Endothelial cell of umbilical vein (primary cell): ENCODE results near the gene ACKR3. TPM values are rescaled to one million over a fixed set of nuclear protein-coding genes. Genes with fewer than 3 reads are reported as not detected.

Experiments
- BruUV-seq: library from RNA; stranded (reverse); fragments of 400-500 nt; replicated peaks from 2 replicates; lab custom pipeline; 2021; lab: Mats Ljungman, UMichigan
- CTCF ChIA-PET: fragments of 300-600, 350-600 bp; sonication (Branson Sonifier 250); formaldehyde crosslinking; loops from one replicate; lab custom pipeline; 2021; ENCODE audit warnings: antibody characterized with exemption, inconsistent platforms; lab: Charles Lee
- POLR2A ChIA-PET: fragments of 300-600, 350-600 bp; sonication (Branson Sonifier 250); formaldehyde crosslinking; loops from one replicate; lab custom pipeline; 2021; ENCODE audit warnings: antibody characterized with exemption, inconsistent platforms; lab: Charles Lee
- DNase-seq: peaks from one replicate; pipeline ENCODE4 v3.0.0-alpha.2; 2011; ENCODE audit warnings: low read depth, low spot score
- FAIRE-seq: peaks from 2 replicates; lab custom pipeline; 2011; peaks lifted over from hg19 to GRCh38; lab: Jason Lieb, UNC
- H2AFZ ChIP-seq: 2 replicates; pipeline ENCODE4 v1.6.0; 2012; ENCODE audit warnings: low read depth, low read length, control low read depth, inconsistent platforms
- H3K27ac ChIP-seq: 2 replicates; pipeline ENCODE4 v1.5.1; 2011; ENCODE audit warnings: low read depth, mild to moderate bottlenecking, control low read depth, low read length, moderate library complexity; ENCODE audit not compliant: insufficient read depth
- H3K27me3 ChIP-seq, 2 experiments: 2 replicates each; pipeline versions ENCODE4 v1.6.0 to v1.6.1; 2011; ENCODE audit warnings: low read length in 2 of 2, mixed read lengths in 1 of 2; ENCODE audit not compliant: control insufficient read depth in 2 of 2, insufficient read depth in 2 of 2
- H3K36me3 ChIP-seq, 2 experiments: 2 replicates in 1 of 2; 3 replicates in 1 of 2; pipeline ENCODE4 v1.5.1; 2011; ENCODE audit warnings: low read length in 2 of 2, mild to moderate bottlenecking in 1 of 2, moderate library complexity in 1 of 2; ENCODE audit not compliant: control insufficient read depth in 2 of 2, insufficient read depth in 2 of 2; ENCODE audit errors: extremely low read depth in 1 of 2
- H3K4me1 ChIP-seq: 3 replicates; pipeline ENCODE4 v1.5.1; 2011; ENCODE audit warnings: mild to moderate bottlenecking, low read length; ENCODE audit not compliant: control insufficient read depth, insufficient read depth; ENCODE audit errors: extremely low read depth
- H3K4me2 ChIP-seq: 2 replicates; pipeline ENCODE4 v1.6.1; 2011; ENCODE audit warnings: low read length, control low read depth, mixed read lengths; ENCODE audit not compliant: insufficient read depth
- H3K4me3 ChIP-seq, 3 experiments: fragments of 200-600 bp in 1 of 3; sonication (generic), shearing (Covaris generic) in 1 of 3; replicated peaks in 1 of 3; 2 replicates each; pipeline ENCODE4 v1.5.1; 2011 to 2016; ENCODE audit warnings: control low read depth in 3 of 3, low read length in 3 of 3, mild to moderate bottlenecking in 2 of 3, inconsistent platforms in 1 of 3, low read depth in 1 of 3, moderate library complexity in 1 of 3; ENCODE audit not compliant: insufficient read depth in 1 of 3
- H3K79me2 ChIP-seq: 2 replicates; pipeline ENCODE4 v1.6.0; 2012; ENCODE audit warnings: low read length, inconsistent platforms; ENCODE audit not compliant: control insufficient read depth, insufficient read depth
- H3K9ac ChIP-seq: replicated peaks from 2 replicates; pipeline ENCODE3; 2011; ENCODE audit warnings: low read length, control low read depth; ENCODE audit not compliant: insufficient read depth; ENCODE audit errors: extremely low read depth
- H3K9me1 ChIP-seq: replicated peaks from 3 replicates; pipeline ENCODE4 v1.6.0; 2011; ENCODE audit warnings: mild to moderate bottlenecking, low read length; ENCODE audit not compliant: control insufficient read depth, insufficient read depth; ENCODE audit errors: extremely low read depth
- H3K9me3 ChIP-seq: replicated peaks from 2 replicates; pipeline ENCODE4 v1.5.1; 2012; ENCODE audit warnings: low read length, inconsistent platforms; ENCODE audit not compliant: control insufficient read depth, insufficient read depth
- H4K20me1 ChIP-seq: replicated peaks from 2 replicates; pipeline ENCODE3; 2011; ENCODE audit warnings: mild to moderate bottlenecking, low read length; ENCODE audit not compliant: control insufficient read depth, insufficient read depth; ENCODE audit errors: extremely low read depth
- EZH2 ChIP-seq: IDR thresholded peaks from 2 replicates; pipeline ENCODE4 v1.6.1; 2012; ENCODE audit warnings: borderline replicate concordance, low read depth, mild to moderate bottlenecking, moderate library complexity, low read length, inconsistent platforms; ENCODE audit not compliant: severe bottlenecking
- FOS ChIP-seq: IDR thresholded peaks from 2 replicates; pipeline ENCODE4 v1.6.1; 2011; ENCODE audit warnings: mild to moderate bottlenecking, low read length, moderate library complexity, borderline replicate concordance; ENCODE audit not compliant: insufficient read depth
- GATA2 ChIP-seq: IDR thresholded peaks from 2 replicates; pipeline ENCODE4 v1.7.0; 2011; ENCODE audit warnings: low read depth, mild to moderate bottlenecking, moderate library complexity, mixed read lengths, low read length; ENCODE audit not compliant: insufficient read length, insufficient read depth
- JUN ChIP-seq: IDR thresholded peaks from 2 replicates; pipeline ENCODE4 v1.6.1; 2011; ENCODE audit warnings: borderline replicate concordance, low read depth; ENCODE audit not compliant: insufficient read length, insufficient read depth
- MYC ChIP-seq: IDR thresholded peaks from one replicate; pipeline ENCODE4 v1.6.1; 2011; ENCODE audit warnings: mild to moderate bottlenecking, low read depth, low read length
- POLR2A ChIP-seq: IDR thresholded peaks from 2 replicates; pipeline ENCODE4 v1.6.1; 2012; ENCODE audit warnings: low read depth, mild to moderate bottlenecking, control low read depth, low read length
- POLR2AphosphoS5 ChIP-seq: IDR thresholded peaks from 2 replicates; pipeline ENCODE4 v1.6.1; 2012; ENCODE audit warnings: low read depth, mild to moderate bottlenecking, control low read depth, low read length, moderate library complexity; ENCODE audit not compliant: insufficient read depth
- dilution Hi-C: fragments of 300-500 bp; cut with MboI; formaldehyde crosslinking; loops from one replicate; pipeline ENCODE4 v1.15.0; 2019; ENCODE audit warnings: low sequenced_read_pairs; ENCODE audit not compliant: extremely low pct_ligation_motif_present
- intact Hi-C: fragments of 100-400 bp; cut with micrococcal nuclease; formaldehyde crosslinking; loops from one replicate; pipeline ENCODE4 v1.10.0; 2022
- polyA plus RNA-seq, 4 experiments: library from polyadenylated mRNA; depleted of rRNA in 3 of 4; stranded (reverse) in 3 of 4; unstranded in 1 of 4; fragments of >200 nt; gene quantifications; 2 replicates each; pipeline versions ENCODE4 v1.2.1 to v1.2.3, GENCODE V29; 2011 to 2012; ENCODE audit warnings: missing spikeins in 1 of 4
- total RNA-seq: library from RNA; stranded (reverse); gene quantifications from 2 replicates; pipeline ENCODE4 v1.2.3, GENCODE V29; 2021
- TF ChIP-seq, protein P1 (sequence below), 2 donors: IDR thresholded peaks; 1 replicate in 1 of 2; 2 replicates in 1 of 2; pipeline ENCODE4 v1.5.1; 2011; ENCODE audit warnings: low read length in 2 of 2, mild to moderate bottlenecking in 2 of 2, moderate library complexity in 2 of 2, control low read depth in 1 of 2, inconsistent platforms in 1 of 2, low read depth in 1 of 2; ENCODE audit not compliant: insufficient read depth in 1 of 2; ENCODE audit errors: extremely low read depth in 1 of 2
- TF ChIP-seq, protein P2 (sequence below): IDR thresholded peaks from 2 replicates; pipeline ENCODE4 v1.6.1; 2011; ENCODE audit not compliant: insufficient read depth, insufficient read length

Gene ACKR3
- total and polyA plus RNA-seq, 2 donors (not counting 3 experiments of a cell fraction or from before 2014, with no cell fraction given) = 31.1 to 428 TPM

DNA sequence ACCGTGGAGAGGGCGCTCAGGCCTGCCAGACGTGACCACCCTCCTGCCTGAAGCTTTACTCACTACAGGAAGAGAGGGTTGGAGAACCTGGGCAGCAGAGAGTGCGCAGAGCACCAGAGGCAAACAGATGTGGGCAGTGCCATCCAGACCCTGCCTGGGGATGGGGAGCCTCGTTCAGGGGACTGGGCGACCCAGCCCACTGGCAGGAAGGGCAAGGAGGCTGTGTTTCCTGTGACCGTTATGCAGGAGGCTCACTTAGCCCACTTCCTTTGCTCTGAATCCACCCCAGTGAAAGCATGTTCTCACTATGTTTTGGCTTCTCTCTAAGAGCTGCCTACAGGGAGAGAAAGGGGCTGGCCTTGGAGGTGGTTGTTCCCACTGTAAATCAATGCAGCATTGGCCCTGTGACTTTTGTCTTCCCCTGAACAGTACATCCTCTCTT is 23.0 kb upstream of the ACKR3 start:
- Histone ChIP-seq H3K4me1 (no peaks in the 10 kb centered on the region), H3K9ac (no peak overlapping the region), H3K4me2 (no peak overlapping the region), H3K9me3 (no peaks in the 10 kb centered on the region), H3K27ac (no peak overlapping the region), H3K4me3 (no peak overlapping the region), H3K9me1 (no peaks in the 10 kb centered on the region), H2AFZ (peak overlapping the region; percentile 30), H3K36me3 (no peaks in the 10 kb centered on the region), H3K27me3 (no peaks in the 10 kb centered on the region), H3K79me2 (no peaks in the 10 kb centered on the region), H4K20me1 (no peaks in the 10 kb centered on the region)
- no peak for DNase-seq
- ChIA-PET POLR2A (no interaction called here), CTCF (no interaction called here)
- TF ChIP-seq MYC = no peak
- TF ChIP-seq, protein P1, sequence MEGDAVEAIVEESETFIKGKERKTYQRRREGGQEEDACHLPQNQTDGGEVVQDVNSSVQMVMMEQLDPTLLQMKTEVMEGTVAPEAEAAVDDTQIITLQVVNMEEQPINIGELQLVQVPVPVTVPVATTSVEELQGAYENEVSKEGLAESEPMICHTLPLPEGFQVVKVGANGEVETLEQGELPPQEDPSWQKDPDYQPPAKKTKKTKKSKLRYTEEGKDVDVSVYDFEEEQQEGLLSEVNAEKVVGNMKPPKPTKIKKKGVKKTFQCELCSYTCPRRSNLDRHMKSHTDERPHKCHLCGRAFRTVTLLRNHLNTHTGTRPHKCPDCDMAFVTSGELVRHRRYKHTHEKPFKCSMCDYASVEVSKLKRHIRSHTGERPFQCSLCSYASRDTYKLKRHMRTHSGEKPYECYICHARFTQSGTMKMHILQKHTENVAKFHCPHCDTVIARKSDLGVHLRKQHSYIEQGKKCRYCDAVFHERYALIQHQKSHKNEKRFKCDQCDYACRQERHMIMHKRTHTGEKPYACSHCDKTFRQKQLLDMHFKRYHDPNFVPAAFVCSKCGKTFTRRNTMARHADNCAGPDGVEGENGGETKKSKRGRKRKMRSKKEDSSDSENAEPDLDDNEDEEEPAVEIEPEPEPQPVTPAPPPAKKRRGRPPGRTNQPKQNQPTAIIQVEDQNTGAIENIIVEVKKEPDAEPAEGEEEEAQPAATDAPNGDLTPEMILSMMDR (IDR thresholded peaks at IDR 0.05; ENCODE audit: extremely low read depth in 1 of 2, insufficient read depth in 1 of 2, low read depth in 1 of 2, low read length in 2 of 2) = no peak
- no peak for TF ChIP-seq GATA2
- TF ChIP-seq POLR2A = no peak
- no peak for TF ChIP-seq POLR2AphosphoS5
- TF ChIP-seq, protein P2, sequence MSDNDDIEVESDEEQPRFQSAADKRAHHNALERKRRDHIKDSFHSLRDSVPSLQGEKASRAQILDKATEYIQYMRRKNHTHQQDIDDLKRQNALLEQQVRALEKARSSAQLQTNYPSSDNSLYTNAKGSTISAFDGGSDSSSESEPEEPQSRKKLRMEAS = no peak
- TF ChIP-seq FOS = no peak
- TF ChIP-seq JUN = no peak
- no peak for TF ChIP-seq EZH2
- no TSS peak for BruUV-seq
- FAIRE-seq = no peak
- intact Hi-C loops = no loop called here
- dilution Hi-C loops = no loop called here
